DMS114 treated with DMSO at 0.1 percent for 48 hours (cell line): ENCODE results near the gene KNSTRN.

ENCODE experiments used
- DNase-seq: peaks from one replicate; lab custom pipeline; 2025; ENCODE audit not compliant: unreplicated experiment; lab: John Stamatoyannopoulos, UW

The KNSTRN gene

GRCh38 chr15:40392986-40393948 lies 10.7 kb downstream of the KNSTRN start:
- DNase-seq = no peak

GRCh38 chr15:40397688-40398412 lies 15.3 kb downstream of the KNSTRN start:
- no peak for DNase-seq

- no peak for DNase-seq
These were observed 15.9 kb downstream of the KNSTRN start for GRCh38 chr15:40398413-40398873.

GRCh38 chr15:40399370-40399769 lies 16.8 kb downstream of the KNSTRN start:
- DNase-seq = no peak

- peak; percentile 82 for DNase-seq
These were observed 23.2 kb downstream of the KNSTRN start, which contains the start of gene IVD for GRCh38 chr15:40405501-40406381. Gene IVD, plus strand, starts transcription at chr15:40405795. Its CDS starts 33 bp downstream, at chr15:40405828.

GRCh38 chr15:40407330-40407990 lies 24.9 kb downstream of the KNSTRN start:
- DNase-seq = no peak

- no peak for DNase-seq
These were observed 26.8 kb downstream of the KNSTRN start for GRCh38 chr15:40409366-40409765.

- DNase-seq = no peak
These were observed 28.0 kb downstream of the KNSTRN start for GRCh38 chr15:40410476-40410875.

- no peak for DNase-seq
These were observed 29.7 kb downstream of the KNSTRN start for GRCh38 chr15:40412095-40412759.

- DNase-seq = no peak
These were observed 30.5 kb downstream of the KNSTRN start for GRCh38 chr15:40413036-40413435.

- no peak for DNase-seq
These were observed 32.3 kb downstream of the KNSTRN start for GRCh38 chr15:40414816-40415215.

- DNase-seq = no peak
These were observed 32.7 kb downstream of the KNSTRN start for GRCh38 chr15:40415226-40415625.

GRCh38 chr15:40416056-40416455 lies 33.5 kb downstream of the KNSTRN start:
- no peak for DNase-seq

- no peak for DNase-seq
These were observed 35.6 kb downstream of the KNSTRN start for GRCh38 chr15:40418126-40418525.

GRCh38 chr15:40420071-40420713 lies 37.7 kb downstream of the KNSTRN start:
- DNase-seq = no peak

GRCh38 chr15:40420793-40421192 lies 38.3 kb downstream of the KNSTRN start:
- DNase-seq = no peak

- DNase-seq = peak; percentile 53
These were observed 39.0 kb downstream of the KNSTRN start for GRCh38 chr15:40421246-40422157.

- DNase-seq = no peak
These were observed 42.1 kb downstream of the KNSTRN start for GRCh38 chr15:40424483-40425115.
